Measurements from ENCODE around the gene OR51A7.
"Not testable (repeated sequence)": the region's sequence is repeated elsewhere in the genome, so short reads cannot be mapped to it uniquely, and the experiment has no call there.

The OR51A7 gene

GRCh38 chr11:4903484-4903883 lies at the start of gene OR51A7:
TSS of gene OR51A7 (plus strand) at chr11:4903783. CDS start at chr11:4907370, 3,587 bp downstream.
- no peak for DNase-seq (ENCODE audit: low read depth)

GRCh38 chr11:4854286-4854685 lies 49.3 kb upstream of the OR51A7 start:
- DNase-seq (ENCODE audit: low read depth), result not testable (repeated sequence)

- no peak for DNase-seq (ENCODE audit: low read depth)
Observed at GRCh38 chr11:4862447-4863236, 40.9 kb upstream of the OR51A7 start.

- no peak for DNase-seq (ENCODE audit: low read depth)
Observed at GRCh38 chr11:4863876-4864275, 39.7 kb upstream of the OR51A7 start.

- DNase-seq (ENCODE audit: low read depth), result no peak
Observed at GRCh38 chr11:4865855-4866254, 37.7 kb upstream of the OR51A7 start.

- no peak for DNase-seq (ENCODE audit: low read depth)
Observed at GRCh38 chr11:4881188-4881587, 22.4 kb upstream of the OR51A7 start.

- no peak for DNase-seq (ENCODE audit: low read depth)
Observed at GRCh38 chr11:4881860-4882500, 21.6 kb upstream of the OR51A7 start, which contains the start of gene OR51T1. TSS of gene OR51T1 (plus strand) at chr11:4881900. CDS start at chr11:4881900, 0 bp downstream.

GRCh38 chr11:4882543-4882942 lies 21.0 kb upstream of the OR51A7 start:
- no peak for DNase-seq (ENCODE audit: low read depth)

- no peak for DNase-seq (ENCODE audit: low read depth)
Observed at GRCh38 chr11:4884361-4884760, 19.2 kb upstream of the OR51A7 start.

GRCh38 chr11:4886186-4886585 lies 17.4 kb upstream of the OR51A7 start:
- no peak for DNase-seq (ENCODE audit: low read depth)

GRCh38 chr11:4887591-4887990 lies 16.0 kb upstream of the OR51A7 start:
- no peak for DNase-seq (ENCODE audit: low read depth)

- no peak for DNase-seq (ENCODE audit: low read depth)
Observed at GRCh38 chr11:4890279-4890678, 13.3 kb upstream of the OR51A7 start.

GRCh38 chr11:4891996-4892640 lies 11.5 kb upstream of the OR51A7 start:
- no peak for DNase-seq (ENCODE audit: low read depth)

GRCh38 chr11:4916581-4916980 lies 13.0 kb downstream of the OR51A7 start:
- DNase-seq (ENCODE audit: low read depth), result no peak

- no peak for DNase-seq (ENCODE audit: low read depth)
Observed at GRCh38 chr11:4919250-4919649, 15.7 kb downstream of the OR51A7 start, which contains the start of gene OR51G2. TSS of gene OR51G2 (minus strand) at chr11:4919350. CDS start at chr11:4915663, 3,687 bp downstream.

GRCh38 chr11:4921796-4922195 lies 18.2 kb downstream of the OR51A7 start:
- no peak for DNase-seq (ENCODE audit: low read depth)

- DNase-seq (ENCODE audit: low read depth), result no peak
Observed at GRCh38 chr11:4922304-4922703, 18.7 kb downstream of the OR51A7 start.

- DNase-seq (ENCODE audit: low read depth), result no peak
Observed at GRCh38 chr11:4924239-4924638, 20.7 kb downstream of the OR51A7 start, which contains the start of gene OR51G1. TSS of gene OR51G1 (minus strand) at chr11:4924339. CDS start at chr11:4924339, 0 bp downstream.

- no peak for DNase-seq (ENCODE audit: low read depth)
Observed at GRCh38 chr11:4926608-4927007, 23.0 kb downstream of the OR51A7 start.

GRCh38 chr11:4932751-4933150 lies 29.2 kb downstream of the OR51A7 start:
- no peak for DNase-seq (ENCODE audit: low read depth)

GRCh38 chr11:4936745-4937144 lies 33.2 kb downstream of the OR51A7 start:
- no peak for DNase-seq (ENCODE audit: low read depth)

GRCh38 chr11:4947505-4947904 lies 43.9 kb downstream of the OR51A7 start, which contains the start of gene OR51A4:
TSS of gene OR51A4 (minus strand) at chr11:4947605. CDS start at chr11:4947100, 505 bp downstream.
- DNase-seq (ENCODE audit: low read depth), result no peak

GRCh38 chr11:4955613-4956012 lies 52.0 kb downstream of the OR51A7 start, which contains the start of gene OR51A2:
TSS of gene OR51A2 (minus strand) at chr11:4955713. CDS start at chr11:4955713, 0 bp downstream.
- not testable (repeated sequence) for DNase-seq (ENCODE audit: low read depth)

Measured in stimulated activated CD8-positive, alpha-beta memory T cell treated with anti-CD3 and anti-CD28 coated beads, Interleukin-15, amount 100 ng/mL, for 24 hours (primary cell).